GM18909 (cell line): Measurements from ENCODE around the gene UNC119.
"Not testable (repeated sequence)": the region's sequence is repeated elsewhere in the genome, so short reads cannot be mapped to it uniquely, and the experiment has no call there.

ENCODE experiments used
- ATAC-seq: cut with Tn5 transposase; IDR thresholded peaks from one replicate; pipeline ENCODE4 v1.9.1; 2021; ENCODE audit warnings: mild to moderate bottlenecking; ENCODE audit not compliant: unreplicated experiment, poor library complexity

UNC119 gene

GRCh38 chr17:28524476-28525424 is 27.7 kb downstream of the UNC119 start:
- ATAC-seq: no peak

GRCh38 chr17:28523876-28524275 is 28.5 kb downstream of the UNC119 start:
- no peak for ATAC-seq

- no peak for ATAC-seq
These were observed 29.2 kb downstream of the UNC119 start for GRCh38 chr17:28523186-28523585.

- not testable (repeated sequence) for ATAC-seq
These were observed 30.1 kb downstream of the UNC119 start for GRCh38 chr17:28522281-28522680.

DNA sequence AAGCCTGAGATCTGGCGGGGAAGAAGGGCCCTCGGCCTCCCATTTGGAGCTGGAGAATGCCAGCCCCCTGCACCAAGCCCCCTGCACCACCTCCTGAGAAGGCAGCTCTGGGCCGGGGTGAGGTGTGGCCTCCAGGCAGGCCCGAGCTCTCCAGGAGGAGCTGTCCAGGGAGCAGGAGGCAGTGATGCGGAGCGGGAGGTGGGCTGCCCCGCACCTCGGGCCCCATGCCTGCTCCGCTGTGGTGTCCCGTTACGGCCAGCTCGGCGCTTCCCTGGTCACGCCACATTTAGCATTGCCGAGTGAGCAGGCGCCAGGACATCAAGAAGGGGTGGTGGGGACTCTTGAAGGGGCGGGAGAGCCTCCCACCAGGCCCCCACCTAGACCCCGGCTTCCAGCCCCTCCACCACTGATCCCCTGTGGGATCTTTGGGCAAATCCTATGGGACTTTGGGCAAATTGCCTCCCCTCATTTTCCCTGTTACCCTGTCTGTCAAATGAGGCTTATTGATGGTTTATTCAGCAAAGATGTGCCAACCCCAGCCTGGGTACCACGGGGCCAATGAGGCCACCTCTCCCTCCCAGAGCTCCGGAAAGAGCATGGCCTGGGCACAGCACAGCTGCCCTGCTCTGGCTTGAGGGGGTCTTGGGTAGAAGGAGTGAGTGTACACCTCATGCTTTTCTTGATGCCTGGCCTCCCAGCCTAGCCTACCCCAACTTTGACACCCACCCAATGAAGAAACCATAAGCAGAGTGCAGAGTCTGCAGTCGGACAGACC is 30.9 kb downstream of the UNC119 start:
- ATAC-seq: no peak

GRCh38 chr17:28520687-28521086 is 31.7 kb downstream of the UNC119 start:
- no peak for ATAC-seq

GRCh38 chr17:28519236-28519635 is 33.2 kb downstream of the UNC119 start:
- no peak for ATAC-seq

GRCh38 chr17:28518578-28518977 is 33.8 kb downstream of the UNC119 start:
- no peak for ATAC-seq

GRCh38 chr17:28518132-28518531 is 34.3 kb downstream of the UNC119 start:
- ATAC-seq: no peak

GRCh38 chr17:28515518-28515917 is 36.9 kb downstream of the UNC119 start:
- ATAC-seq: no peak

DNA sequence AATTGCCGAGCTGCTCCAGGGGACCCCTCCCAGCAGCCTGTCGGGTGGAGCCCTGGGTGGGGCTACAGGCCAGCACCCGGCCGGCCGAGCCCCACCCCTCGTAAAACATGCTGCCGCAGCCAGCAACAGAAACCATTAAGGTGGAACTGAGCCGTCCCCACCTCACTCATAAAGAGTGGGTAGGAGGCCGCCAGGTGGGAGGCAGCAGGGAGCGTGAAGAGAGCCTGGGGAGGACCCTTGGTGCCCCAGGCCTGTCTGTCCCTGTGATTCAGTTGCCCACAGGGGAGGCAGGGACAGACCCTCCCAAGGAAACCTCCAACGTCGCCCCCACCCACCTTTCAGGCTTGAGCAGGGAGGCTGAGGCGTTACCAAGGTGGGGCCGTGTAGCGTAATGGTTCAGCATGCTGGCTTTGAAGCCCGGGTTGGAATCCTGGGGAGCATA is 37.8 kb downstream of the UNC119 start:
- no peak for ATAC-seq

DNA sequence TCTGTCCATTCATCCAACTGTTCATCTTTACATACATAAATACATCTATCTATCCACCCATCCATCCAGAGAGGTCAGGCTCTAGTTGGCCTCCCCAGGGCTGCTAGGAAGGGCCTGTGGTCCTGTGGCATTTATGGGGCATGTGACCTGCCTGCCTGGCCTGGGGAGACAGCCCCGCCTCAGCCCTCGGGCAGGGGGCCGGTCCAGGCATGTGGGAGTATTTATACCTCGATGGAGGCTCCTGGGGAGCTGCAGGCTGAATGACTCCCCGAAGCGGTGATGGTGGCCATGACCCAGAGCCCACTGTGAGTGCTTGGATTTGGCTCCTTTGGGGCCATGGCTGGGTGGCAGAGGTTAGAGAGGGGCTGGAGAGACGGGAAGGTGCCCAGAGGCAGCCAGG is 38.9 kb downstream of the UNC119 start:
- no peak for ATAC-seq

GRCh38 chr17:28511858-28512461 is 40.5 kb downstream of the UNC119 start:
- ATAC-seq: no peak

DNA sequence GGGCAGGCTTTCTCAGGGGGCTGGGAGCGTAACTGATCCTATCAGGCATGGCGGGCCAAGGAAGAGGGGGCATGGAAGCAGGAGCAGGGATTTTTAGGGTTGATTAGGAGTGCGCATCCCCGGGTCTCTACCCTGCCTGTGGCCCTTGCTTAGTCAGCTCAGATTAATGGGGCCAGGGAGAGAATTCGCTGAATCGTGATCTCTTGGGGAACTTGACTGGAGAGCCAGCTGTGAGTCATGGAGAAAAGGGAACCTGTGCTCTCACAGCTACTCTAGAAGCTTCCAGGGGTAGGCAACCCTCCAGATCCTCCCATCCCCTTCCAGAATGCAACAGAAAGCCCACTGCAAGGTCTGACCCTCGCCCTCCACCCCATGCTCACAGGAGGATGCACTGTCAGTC is 42.6 kb downstream of the UNC119 start:
- no peak for ATAC-seq

- ATAC-seq: no peak
These were observed 44.2 kb downstream of the UNC119 start for GRCh38 chr17:28508211-28508724.

DNA sequence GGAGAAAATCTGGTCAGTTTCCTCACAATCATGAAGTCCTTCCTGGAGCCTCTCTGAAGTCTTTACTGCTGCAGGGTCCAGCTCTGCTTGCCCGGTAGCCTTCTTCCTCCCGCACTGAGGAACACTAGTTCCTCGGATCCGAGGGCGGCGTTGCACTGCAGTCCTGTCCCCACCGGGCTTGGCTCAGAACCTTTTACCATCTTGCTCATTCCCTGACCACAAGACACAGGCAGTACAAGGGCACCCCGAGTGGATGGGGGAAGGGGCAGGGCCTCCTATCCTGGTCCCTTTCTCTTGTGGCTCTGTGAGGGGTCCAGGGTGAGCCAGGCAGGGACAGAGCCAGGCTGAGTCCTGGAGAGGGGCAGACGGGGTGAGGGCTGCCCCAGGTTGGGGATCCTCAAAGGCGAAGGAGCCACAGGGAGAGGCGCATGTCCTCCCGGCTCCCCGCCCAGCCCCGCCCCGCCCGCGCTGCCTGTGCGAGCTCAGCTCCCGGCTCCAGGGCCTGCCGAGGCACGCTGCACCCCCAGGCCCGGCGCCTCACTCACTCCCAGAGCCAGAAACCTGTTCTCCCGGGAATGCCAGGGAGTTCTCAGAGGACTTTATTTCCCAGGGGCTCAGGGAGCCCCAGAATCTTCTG is 44.7 kb downstream of the UNC119 start:
- ATAC-seq: no peak

DNA sequence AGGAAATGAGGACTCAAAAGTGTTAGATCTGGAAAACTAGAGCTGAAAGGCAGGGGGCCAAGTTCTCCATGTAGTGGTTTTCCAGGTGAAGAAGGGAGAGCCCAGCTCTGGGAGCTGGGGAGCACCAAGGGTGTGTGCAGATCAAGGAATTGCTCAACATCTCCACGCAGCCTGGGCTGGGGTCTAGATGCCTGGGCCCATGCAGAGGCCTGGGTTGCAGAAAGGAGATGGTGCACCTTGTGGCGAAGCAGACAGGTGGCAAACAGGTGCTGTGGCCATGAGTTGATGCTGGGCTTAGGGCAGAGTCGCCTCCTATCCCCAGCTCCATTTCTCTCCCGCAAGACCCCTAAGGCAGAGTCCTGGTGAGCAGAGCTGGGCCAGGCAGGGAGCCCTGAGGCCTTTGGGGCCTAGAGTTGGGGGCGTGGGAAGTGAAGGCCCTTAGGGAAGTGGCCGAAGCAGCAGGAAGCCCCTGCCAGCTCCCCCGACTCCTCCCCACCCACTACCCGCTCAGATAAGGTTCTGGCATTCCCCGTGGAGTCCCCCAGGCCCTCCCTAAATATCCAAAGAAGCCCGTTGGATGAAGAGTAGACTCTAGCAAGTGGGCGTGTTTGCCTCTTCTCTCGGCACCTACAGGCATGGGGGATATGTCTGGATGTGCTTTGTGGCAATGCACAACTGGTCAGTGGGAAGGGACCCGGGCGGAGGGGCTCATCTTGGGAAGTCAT is 45.5 kb downstream of the UNC119 start:
- ATAC-seq: no peak

DNA sequence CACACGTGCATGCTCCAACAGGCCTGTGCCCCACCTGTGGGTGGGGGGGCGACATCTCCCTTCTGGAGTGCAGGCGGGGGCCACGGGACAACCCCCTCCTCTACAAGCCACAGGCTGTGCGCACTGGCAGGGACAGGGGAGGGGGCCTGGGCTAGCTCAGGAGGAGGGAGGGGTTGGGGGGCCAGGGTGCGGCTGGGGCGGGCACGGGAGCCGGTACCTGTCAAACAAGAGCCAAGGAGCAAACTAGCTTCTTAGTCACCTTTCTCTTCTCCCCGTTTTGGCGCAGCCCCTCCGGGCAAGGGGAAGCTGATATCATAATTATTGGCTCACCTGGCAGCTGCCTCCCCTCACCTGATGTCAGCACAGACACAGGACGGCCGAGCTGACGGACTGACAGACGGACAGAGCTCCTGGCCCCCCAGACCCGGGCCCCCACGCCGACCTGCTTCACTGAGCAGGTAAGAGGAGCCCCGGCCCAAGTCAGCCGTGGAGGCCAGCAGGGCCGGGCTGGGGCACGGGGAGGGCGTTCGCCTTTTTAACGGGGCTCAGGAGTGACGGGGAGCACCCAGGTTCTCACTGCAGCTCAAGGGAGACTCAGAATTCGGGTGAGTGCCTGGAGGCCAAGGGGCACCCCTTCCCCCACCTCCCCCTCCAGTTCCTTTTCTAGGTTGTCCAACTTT is 46.3 kb downstream of the UNC119 start, which contains the start of gene FOXN1:
Gene FOXN1 (plus strand): TSS at position 363 of the 680 bp plus-strand sequence. CDS start 17,622 bp downstream, outside the sequence.
- no peak for ATAC-seq

DNA sequence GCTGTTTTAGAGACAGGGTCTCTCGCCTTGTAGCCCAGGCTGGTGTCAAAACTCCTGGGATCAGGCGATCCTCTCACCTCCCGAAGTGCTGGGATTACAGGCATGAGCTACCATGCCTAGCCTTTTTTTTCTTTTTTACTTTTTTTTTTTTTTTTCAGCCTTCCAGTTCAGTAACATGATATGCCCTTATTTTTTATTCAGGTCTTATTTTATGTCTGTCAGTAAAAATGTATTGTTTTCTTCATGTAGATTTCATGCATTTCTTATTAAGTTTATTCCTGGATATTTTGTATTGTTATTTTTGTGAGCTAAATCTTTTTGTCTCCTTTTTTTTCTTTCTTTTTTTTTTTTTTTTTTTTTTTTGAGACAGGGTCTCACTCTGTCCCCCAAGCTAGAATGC is 49.0 kb downstream of the UNC119 start:
- ATAC-seq: no peak
